A673 (cell line): ENCODE results near the gene SLC15A1.

Source experiments
- CTCF ChIP-seq: fragments of 300-800, 200-600 bp; sonication (generic); conservative IDR thresholded peaks from 2 replicates; pipeline ENCODE4 v1.5.1; 2017; ENCODE audit warnings: low read depth, mild to moderate bottlenecking, antibody characterized with exemption, low read length, moderate library complexity, mixed read lengths
- EZH2 ChIP-seq: fragments of 200-600 bp; sonication (generic); IDR thresholded peaks from 2 replicates; pipeline ENCODE4 v1.6.1; 2017; ENCODE audit warnings: borderline replicate concordance, low read depth, mild to moderate bottlenecking, mixed read lengths, antibody characterized with exemption, low read length; ENCODE audit not compliant: poor library complexity, severe bottlenecking

- TF ChIP-seq CTCF: no peak
- no peak for TF ChIP-seq EZH2
Measured at GRCh38 chr13:98730441-98730840, 22.0 kb downstream of the SLC15A1 start.
